Measurements from ENCODE around the gene MPDZ. TPM values are rescaled to one million over a fixed set of nuclear protein-coding genes. Genes with fewer than 3 reads are reported as not detected.

The MPDZ gene
- total RNA-seq, 4 donors from 2014 or later = 34.2 to 53.9 (median 45.1) TPM

- TF ChIP-seq CTCF (IDR thresholded peaks at IDR 0.05) = no peak
- no peak for TF ChIP-seq POLR2A (IDR thresholded peaks at IDR 0.05)
- WGBS, 2 donors = 67 to 75% methylated on average over 2 of the region's 2 CpGs
- no peaks in the 10 kb centered on the region for H3K9me3 ChIP-seq
- no peak for DNase-seq
- no peaks in the 10 kb centered on the region for H3K27me3 ChIP-seq
- peaks cover 0 to 6% of the 10 kb centered on the region in 2 donors for H3K36me3 ChIP-seq
- H3K4me1 ChIP-seq = no peaks in the 10 kb centered on the region
- H3K4me3 ChIP-seq (replicated peaks in 1 of 3) = no peak overlapping the region
- H3K27ac ChIP-seq = no peak overlapping the region
- intact Hi-C loops (cut with DNase I) = no loop called here
Observed at GRCh38 chr9:13181652-13182051, 97.8 kb downstream of the MPDZ start.

DNA sequence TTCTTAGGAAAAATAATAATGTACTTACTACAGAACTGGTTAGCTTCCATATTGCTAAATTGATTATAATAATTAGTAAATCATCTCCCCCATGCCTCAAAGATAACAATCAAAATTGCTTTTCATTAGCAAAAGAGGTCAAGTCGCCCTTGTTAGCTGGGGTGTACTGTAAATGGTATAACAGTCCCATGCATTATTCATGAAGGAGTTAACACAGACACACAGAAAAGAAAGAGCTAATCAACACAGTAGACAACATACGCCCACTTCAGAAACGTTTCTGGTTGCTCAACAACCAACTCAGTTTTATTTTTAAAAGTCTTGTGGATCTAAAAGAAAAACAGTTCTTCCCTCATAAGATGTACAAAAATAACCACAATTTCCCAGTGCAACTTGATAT, 100.2 kb downstream of the MPDZ start:
- no peak for TF ChIP-seq CTCF (IDR thresholded peaks at IDR 0.05)
- TF ChIP-seq POLR2A (IDR thresholded peaks at IDR 0.05) = no peak
- intact Hi-C loops (cut with DNase I) = no loop called here
- Histone ChIP-seq H3K27ac (no peak overlapping the region), H3K4me1 (no peaks in the 10 kb centered on the region), H3K36me3 (peaks cover 0 to 6% of the 10 kb centered on the region in 2 donors), H3K27me3 (no peaks in the 10 kb centered on the region), H3K4me3 (replicated peaks in 1 of 3) (no peak overlapping the region), H3K9me3 (no peaks in the 10 kb centered on the region)
- 60% methylated on average over 3 of the region's 3 CpGs for WGBS, 2 donors
- no peak for DNase-seq

DNA sequence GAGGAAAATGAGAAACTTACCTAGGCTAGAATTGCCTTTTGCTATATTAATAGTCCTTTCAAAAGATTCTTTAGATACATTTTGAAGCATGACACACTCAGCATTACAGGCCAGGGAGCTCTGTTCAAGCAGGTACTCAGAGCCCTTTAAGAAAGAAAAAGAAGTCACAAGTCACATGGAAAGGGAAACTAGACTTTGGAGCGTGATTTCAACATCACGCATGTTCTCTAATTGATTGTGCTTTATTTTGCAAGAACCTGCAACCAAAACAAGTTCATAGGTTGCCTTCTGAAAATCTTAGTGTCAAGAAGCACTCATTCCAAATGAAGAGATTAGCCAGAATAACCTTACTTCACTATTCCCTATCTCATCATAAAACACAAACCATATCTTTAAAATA, 103.8 kb downstream of the MPDZ start:
- intact Hi-C loops (cut with DNase I) = no loop called here
- 94 to 95% methylated on average over 2 of the region's 2 CpGs for WGBS, 2 donors
- H3K4me1 ChIP-seq = no peaks in the 10 kb centered on the region

GRCh38 chr9:13174906-13175639, 104.4 kb downstream of the MPDZ start:
- H3K36me3 ChIP-seq = peaks cover 0 to 6% of the 10 kb centered on the region in 2 donors
- no peaks in the 10 kb centered on the region for H3K9me3 ChIP-seq
- no peaks in the 10 kb centered on the region for H3K4me1 ChIP-seq
- no peak overlapping the region for H3K4me3 ChIP-seq (replicated peaks in 1 of 3)
- H3K27me3 ChIP-seq = no peaks in the 10 kb centered on the region
- 92 to 98% methylated on average over 2 of the region's 2 CpGs for WGBS, 2 donors
- no peak for DNase-seq
- no peak overlapping the region for H3K27ac ChIP-seq
- TF ChIP-seq CTCF (IDR thresholded peaks at IDR 0.05) = no peak
- no peak for TF ChIP-seq POLR2A (IDR thresholded peaks at IDR 0.05)
- intact Hi-C loops (cut with DNase I) = no loop called here

More for the DNA sequence above, 103.8 kb downstream of the MPDZ start:
- H3K36me3 ChIP-seq = peaks cover 0 to 6% of the 10 kb centered on the region in 2 donors
- no peak overlapping the region for H3K27ac ChIP-seq
- H3K27me3 ChIP-seq = no peaks in the 10 kb centered on the region
- no peak for DNase-seq
- no peaks in the 10 kb centered on the region for H3K9me3 ChIP-seq
- H3K4me3 ChIP-seq (replicated peaks in 1 of 3) = no peak overlapping the region
- no peak for TF ChIP-seq CTCF (IDR thresholded peaks at IDR 0.05)
- TF ChIP-seq POLR2A (IDR thresholded peaks at IDR 0.05) = no peak

DNA sequence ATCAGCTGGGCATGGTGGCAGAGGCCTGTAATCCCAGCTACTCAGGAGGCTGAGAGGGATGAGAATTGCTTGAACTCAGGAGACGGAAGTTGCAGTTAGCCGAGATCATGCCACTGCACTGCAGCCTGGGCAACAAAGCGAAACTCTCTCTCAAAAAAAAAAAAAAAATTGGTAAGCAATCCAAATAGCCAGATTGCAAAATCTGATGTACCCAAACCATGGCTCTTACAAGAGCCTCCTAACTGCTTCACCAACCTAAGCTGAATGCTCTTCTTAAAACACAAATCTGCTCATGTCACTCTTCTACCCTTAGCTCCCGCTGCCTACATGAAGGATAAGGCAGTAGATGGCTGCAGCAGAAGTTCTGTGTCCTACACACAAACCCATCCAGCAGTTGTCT, 105.9 kb downstream of the MPDZ start:
- intact Hi-C loops (cut with DNase I) = no loop called here
- DNase-seq = no peak
- H3K27ac ChIP-seq = no peak overlapping the region
- no peak for TF ChIP-seq CTCF (IDR thresholded peaks at IDR 0.05)
- TF ChIP-seq POLR2A (IDR thresholded peaks at IDR 0.05) = no peak
- peaks cover 0 to 6% of the 10 kb centered on the region in 2 donors for H3K36me3 ChIP-seq
- 97 to 99% methylated on average over 4 of the region's 4 CpGs for WGBS, 2 donors
- H3K9me3 ChIP-seq = no peaks in the 10 kb centered on the region
- H3K27me3 ChIP-seq = no peaks in the 10 kb centered on the region
- H3K4me3 ChIP-seq (replicated peaks in 1 of 3) = no peak overlapping the region
- H3K4me1 ChIP-seq = no peaks in the 10 kb centered on the region

Measured in thyroid gland (tissue), 4 donors.